NT2/D1 (cell line): ENCODE data around the gene EPHB4.

ENCODE experiments used
- YY1 ChIP-seq: IDR thresholded peaks from 2 replicates; pipeline ENCODE4 v1.6.1; 2011; ENCODE audit not compliant: insufficient read length, insufficient read depth
- ZNF274 ChIP-seq: IDR thresholded peaks from 2 replicates; pipeline ENCODE4 v1.6.1; 2011; ENCODE audit warnings: mild to moderate bottlenecking, low read depth, low read length

DNA sequence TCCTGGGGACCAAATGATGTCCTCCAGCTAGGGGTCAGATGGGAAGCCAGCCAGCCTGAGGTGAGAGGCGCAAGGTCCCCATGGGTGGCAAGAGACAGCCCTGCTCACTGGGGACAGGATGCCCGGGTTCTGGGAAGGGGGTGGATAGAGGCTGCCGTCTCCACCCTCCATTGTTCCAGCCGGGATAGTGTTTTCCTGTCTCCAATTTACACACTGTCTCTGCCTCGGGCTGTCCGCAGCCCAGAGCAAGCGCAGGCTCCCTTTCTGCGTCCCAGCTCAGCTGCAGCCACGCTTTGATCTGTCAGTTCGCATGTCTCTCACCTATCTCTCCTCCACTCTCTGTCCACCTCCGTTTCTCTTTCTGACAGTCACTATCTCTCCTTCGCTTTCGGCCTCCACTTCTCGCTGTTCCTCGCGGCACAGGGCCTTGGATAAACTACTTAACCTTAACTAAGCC lies 2.1 kb downstream of the EPHB4 start:
- TF ChIP-seq YY1: no peak
- no peak for TF ChIP-seq ZNF274
